Loucy (cell line): ENCODE results near the gene TMOD1.

Experiments used
- H2AFZ ChIP-seq: fragments of 200-600 bp; sonication (generic); 2 replicates; pipeline ENCODE4 v1.6.0; 2016; ENCODE audit warnings: antibody characterized with exemption, mild to moderate bottlenecking, low read length, moderate library complexity
- H3F3A ChIP-seq: fragments of 200-600 bp; 2 replicates; pipeline ENCODE4 v1.6.0; 2016; ENCODE audit warnings: antibody characterized with exemption, low read depth, mild to moderate bottlenecking
- H3K27me3 ChIP-seq: fragments of 200-600 bp; sonication (generic); 2 replicates; pipeline ENCODE4 v1.6.1; 2014; ENCODE audit warnings: low read length, mild to moderate bottlenecking; ENCODE audit not compliant: insufficient read depth, poor library complexity, severe bottlenecking
- H3K36me3 ChIP-seq: fragments of 200-600 bp; sonication (generic); 2 replicates; pipeline ENCODE4 v1.6.1; 2016; ENCODE audit warnings: low read length; ENCODE audit not compliant: insufficient read depth
- H3K4me1 ChIP-seq: fragments of 200-600 bp; sonication (generic); 2 replicates; pipeline ENCODE4 v1.5.1; 2014; ENCODE audit warnings: low read length, mild to moderate bottlenecking; ENCODE audit not compliant: insufficient read depth, poor library complexity, severe bottlenecking
- H3K4me2 ChIP-seq: fragments of 200-600 bp; sonication (generic); 2 replicates; pipeline ENCODE4 v1.6.0; 2014; ENCODE audit warnings: antibody characterized with exemption, low read length, low read depth, mild to moderate bottlenecking; ENCODE audit not compliant: poor library complexity, severe bottlenecking
- H3K4me3 ChIP-seq: fragments of 200-600 bp; sonication (generic); 2 replicates; pipeline ENCODE4 v1.5.1; 2014; ENCODE audit warnings: low read length, mild to moderate bottlenecking, mixed read lengths; ENCODE audit not compliant: poor library complexity, severe bottlenecking
- H3K79me2 ChIP-seq: fragments of 200-600 bp; sonication (generic); 2 replicates; pipeline ENCODE4 v1.6.1; 2014; ENCODE audit warnings: low read length; ENCODE audit not compliant: insufficient read depth
- H3K9ac ChIP-seq: fragments of 200-600 bp; sonication (generic); 2 replicates; pipeline ENCODE4 v1.6.0; 2014; ENCODE audit warnings: mild to moderate bottlenecking, low read depth, low read length, moderate library complexity; ENCODE audit not compliant: poor library complexity, severe bottlenecking
- H3K9me2 ChIP-seq: fragments of 200-600 bp; sonication (generic); replicated peaks from 2 replicates; pipeline ENCODE4 v1.6.1; 2016; ENCODE audit warnings: low read depth, low read length, mixed read lengths
- H3K9me3 ChIP-seq: fragments of 200-600 bp; sonication (generic); 2 replicates; pipeline ENCODE4 v1.6.1; 2014; ENCODE audit warnings: mild to moderate bottlenecking, antibody characterized with exemption, low read length, low read depth; ENCODE audit not compliant: insufficient read depth
- H4K20me1 ChIP-seq: fragments of 200-600 bp; sonication (generic); 2 replicates; pipeline ENCODE4 v1.6.0; 2014; ENCODE audit warnings: antibody characterized with exemption, low read length, mild to moderate bottlenecking; ENCODE audit not compliant: insufficient read depth, poor library complexity, severe bottlenecking
- CTCF ChIP-seq: fragments of 200-600 bp; sonication (generic); conservative IDR thresholded peaks from 2 replicates; pipeline ENCODE4 v1.5.1; 2014; ENCODE audit warnings: mild to moderate bottlenecking, antibody characterized with exemption, low read length
- EZH2phosphoT487 ChIP-seq: fragments of 200-600 bp; IDR thresholded peaks from 2 replicates; pipeline ENCODE4 v1.6.1; 2018; ENCODE audit warnings: antibody characterized with exemption, mild to moderate bottlenecking, moderate library complexity, borderline replicate concordance

TMOD1 gene

GRCh38 chr9:97596906-97597305 is 95.4 kb downstream of the TMOD1 start:
- TF ChIP-seq CTCF (no peak), EZH2phosphoT487 (no peak)
- Histone ChIP-seq H3K36me3 (peaks cover 26% of the 10 kb centered on the region; the same call in 1 of the 2 replicates), H3K4me2 (no peak overlapping the region), H3K27me3 (no peaks in the 10 kb centered on the region), H2AFZ (no peak overlapping the region), H4K20me1 (no peaks in the 10 kb centered on the region), H3K79me2 (no peaks in the 10 kb centered on the region), H3K4me1 (no peaks in the 10 kb centered on the region), H3K4me3 (no peak overlapping the region), H3K9me2 (no peaks in the 10 kb centered on the region), H3F3A (no peaks in the 10 kb centered on the region), H3K9ac (no peak overlapping the region), H3K9me3 (no peaks in the 10 kb centered on the region)

- peaks cover 42% of the 10 kb centered on the region; the same call in 1 of the 2 replicates for H3K36me3 ChIP-seq
- no peak for TF ChIP-seq EZH2phosphoT487
- TF ChIP-seq CTCF: peak; percentile 83
- H3K4me3 ChIP-seq: no peak overlapping the region
- H3K27me3 ChIP-seq: no peaks in the 10 kb centered on the region
- H2AFZ ChIP-seq: peak overlapping the region; percentile 32; the same call in 1 of the 2 replicates
- peak overlapping the region; percentile 40 for H3K4me2 ChIP-seq
- H3K9me2 ChIP-seq: no peaks in the 10 kb centered on the region
- H3K79me2 ChIP-seq: no peaks in the 10 kb centered on the region
- no peaks in the 10 kb centered on the region for H3K4me1 ChIP-seq
- no peaks in the 10 kb centered on the region for H3F3A ChIP-seq
- no peaks in the 10 kb centered on the region for H3K9me3 ChIP-seq
- no peak overlapping the region for H3K9ac ChIP-seq
- no peaks in the 10 kb centered on the region for H4K20me1 ChIP-seq
Observed at GRCh38 chr9:97598461-97599288, 97.2 kb downstream of the TMOD1 start.

GRCh38 chr9:97599314-97599846 is 97.9 kb downstream of the TMOD1 start:
- Histone ChIP-seq H3F3A (no peaks in the 10 kb centered on the region), H3K4me2 (no peak overlapping the region), H3K27me3 (no peaks in the 10 kb centered on the region), H3K36me3 (peaks cover 48% of the 10 kb centered on the region; the same call in 1 of the 2 replicates), H3K9me2 (no peaks in the 10 kb centered on the region), H3K9me3 (no peaks in the 10 kb centered on the region), H3K4me1 (no peaks in the 10 kb centered on the region), H3K79me2 (no peaks in the 10 kb centered on the region), H3K4me3 (no peak overlapping the region), H3K9ac (no peak overlapping the region), H4K20me1 (no peaks in the 10 kb centered on the region), H2AFZ (no peak overlapping the region)
- TF ChIP-seq EZH2phosphoT487 (no peak), CTCF (no peak)
